ENCODE data around the gene TIMM17A. TPM values are rescaled to one million over a fixed set of nuclear protein-coding genes. Genes with fewer than 3 reads are reported as not detected.
"Not testable (repeated sequence)": the region's sequence is repeated elsewhere in the genome, so short reads cannot be mapped to it uniquely, and the experiment has no call there.

The TIMM17A gene
- total and polyA plus RNA-seq, 7 donors = 45.4 to 176 (median 82.6) TPM

GRCh38 chr1:201954263-201955008 lies 867 bp upstream of the TIMM17A start:
- peak in 3 of 4 donors; percentile 1 to 23 (median 1) for ATAC-seq
- H3K4me1 ChIP-seq = peaks cover 6% of the 10 kb centered on the region
- WGBS, 3 donors = 52 to 54% (median 54%) methylated on average over 24 of the region's 24 CpGs
- peak overlapping the region; percentile 86 for H3K27ac ChIP-seq
- no peaks in the 10 kb centered on the region for H3K27me3 ChIP-seq (ENCODE audit: insufficient read depth in 3 of 3, low read length in 2 of 3)
- intact Hi-C loops (cut with DNase I) = loop anchor here (5.0 kb wide), 1 partner anchor 57 kb away; no protein-coding TSS in a partner anchor
- peaks cover 4 to 27% of the 10 kb centered on the region in 2 donors for H3K36me3 ChIP-seq (ENCODE audit: insufficient read depth in 1 of 2, low read depth in 1 of 2)
- H3K4me3 ChIP-seq = peak overlapping the region; percentile 77
- H3K9me3 ChIP-seq = no peaks in the 10 kb centered on the region
- no peak for TF ChIP-seq CTCF (IDR thresholded peaks at IDR 0.05)
- DNase-seq = no peak

GRCh38 chr1:201955729-201956143 lies 433 bp downstream of the TIMM17A start:
- peak overlapping the region; percentile 77 for H3K4me3 ChIP-seq
- no peaks in the 10 kb centered on the region for H3K27me3 ChIP-seq (ENCODE audit: insufficient read depth in 3 of 3, low read length in 2 of 3)
- intact Hi-C loops (cut with DNase I) = loop anchor here (5.0 kb wide), 1 partner anchor 58 kb away; no protein-coding TSS in a partner anchor
- H3K27ac ChIP-seq = peak overlapping the region; percentile 86
- H3K4me1 ChIP-seq = peaks cover 6% of the 10 kb centered on the region
- H3K9me3 ChIP-seq = no peaks in the 10 kb centered on the region
- ATAC-seq (peak in 3 of 4 donors; percentile 47 to 72 (median 57)), DNase-seq (no peak)
- no peak for TF ChIP-seq CTCF (IDR thresholded peaks at IDR 0.05)
- H3K36me3 ChIP-seq (ENCODE audit: insufficient read depth in 1 of 2, low read depth in 1 of 2) = peaks cover 4 to 40% of the 10 kb centered on the region in 2 donors
- WGBS, 3 donors = 0 to 1% (median 0%) methylated on average over 17 of the region's 17 CpGs

GRCh38 chr1:201958348-201958747 lies 3.0 kb downstream of the TIMM17A start:
- H3K27me3 ChIP-seq (ENCODE audit: insufficient read depth in 3 of 3, low read length in 2 of 3) = no peaks in the 10 kb centered on the region
- intact Hi-C loops (cut with DNase I) = loop anchor here (5.0 kb wide), 1 partner anchor 61 kb away; no protein-coding TSS in a partner anchor
- 82 to 92% (median 84%) methylated on average over 5 of the region's 5 CpGs for WGBS, 3 donors
- H3K9me3 ChIP-seq = no peaks in the 10 kb centered on the region
- H3K27ac ChIP-seq = no peak overlapping the region
- no peak for DNase-seq
- H3K4me1 ChIP-seq = peaks cover 6% of the 10 kb centered on the region
- no peak overlapping the region for H3K4me3 ChIP-seq
- no peak for ATAC-seq
- no peak for TF ChIP-seq CTCF (IDR thresholded peaks at IDR 0.05)
- peaks cover 4 to 66% of the 10 kb centered on the region in 2 donors for H3K36me3 ChIP-seq (ENCODE audit: insufficient read depth in 1 of 2, low read depth in 1 of 2)

GRCh38 chr1:201962382-201962781 lies 7.1 kb downstream of the TIMM17A start:
- H3K27ac ChIP-seq; H3K27me3 ChIP-seq (ENCODE audit: insufficient read depth in 3 of 3, low read length in 2 of 3); H3K4me3 ChIP-seq; H3K9me3 ChIP-seq; DNase-seq; H3K4me1 ChIP-seq; intact Hi-C loops (cut with DNase I); ATAC-seq: not testable (repeated sequence)
- H3K36me3 ChIP-seq (ENCODE audit: insufficient read depth in 1 of 2, low read depth in 1 of 2) = peaks cover 10 to 99% of the 10 kb centered on the region in 2 donors
- 90 to 97% (median 90%) methylated on average over 10 of the region's 10 CpGs for WGBS, 3 donors

GRCh38 chr1:201964261-201964660 lies 9.0 kb downstream of the TIMM17A start:
- DNase-seq (no peak), ATAC-seq (no peak)
- no peaks in the 10 kb centered on the region for H3K4me1 ChIP-seq
- intact Hi-C loops (cut with DNase I) = no loop called here
- H3K27ac ChIP-seq = no peak overlapping the region
- H3K9me3 ChIP-seq = no peaks in the 10 kb centered on the region
- WGBS, 3 donors = 81 to 95% (median 93%) methylated on average over 1 of the region's 1 CpG
- TF ChIP-seq CTCF (IDR thresholded peaks at IDR 0.05) = no peak
- no peaks in the 10 kb centered on the region for H3K27me3 ChIP-seq (ENCODE audit: insufficient read depth in 3 of 3, low read length in 2 of 3)
- H3K4me3 ChIP-seq = no peak overlapping the region
- peaks cover 6 to 97% of the 10 kb centered on the region in 2 donors for H3K36me3 ChIP-seq (ENCODE audit: insufficient read depth in 1 of 2, low read depth in 1 of 2)

Measured in psoas muscle (tissue), 8 donors.